ENCODE results near the gene ZNF341.
"Not testable (repeated sequence)": the region's sequence is repeated elsewhere in the genome, so short reads cannot be mapped to it uniquely, and the experiment has no call there.

The ZNF341 gene

GRCh38 chr20:33744181-33744580 lies 12.4 kb downstream of the ZNF341 start:
- DNase-seq (ENCODE audit: low spot score): no peak
- Histone ChIP-seq H3K27ac (no peak overlapping the region), H3K4me3 (no peak overlapping the region)
- TF ChIP-seq CTCF (IDR thresholded peaks at IDR 0.05): no peak

- no peak overlapping the region for H3K27ac ChIP-seq
- no peak overlapping the region for H3K4me3 ChIP-seq
- no peak for DNase-seq (ENCODE audit: low spot score)
- no peak for TF ChIP-seq CTCF (IDR thresholded peaks at IDR 0.05)
Observed at GRCh38 chr20:33744773-33745385, 13.1 kb downstream of the ZNF341 start.

- Histone ChIP-seq H3K27ac (no peak overlapping the region), H3K4me3 (no peak overlapping the region)
- no peak for TF ChIP-seq CTCF (IDR thresholded peaks at IDR 0.05)
- no peak for DNase-seq (ENCODE audit: low spot score)
Observed at GRCh38 chr20:33746325-33746998, 14.7 kb downstream of the ZNF341 start.

GRCh38 chr20:33751775-33752174 lies 20.0 kb downstream of the ZNF341 start:
- no peak for TF ChIP-seq CTCF (IDR thresholded peaks at IDR 0.05)
- Histone ChIP-seq H3K27ac (no peak overlapping the region), H3K4me3 (no peak overlapping the region)
- DNase-seq (ENCODE audit: low spot score): no peak

GRCh38 chr20:33753143-33753542 lies 21.3 kb downstream of the ZNF341 start:
- Histone ChIP-seq H3K4me3 (no peak overlapping the region), H3K27ac (no peak overlapping the region)
- no peak for DNase-seq (ENCODE audit: low spot score)
- TF ChIP-seq CTCF (IDR thresholded peaks at IDR 0.05): no peak

- H3K4me3 ChIP-seq: no peak overlapping the region
- TF ChIP-seq CTCF (IDR thresholded peaks at IDR 0.05): no peak
- no peak for DNase-seq (ENCODE audit: low spot score)
- H3K27ac ChIP-seq: no peak overlapping the region
Observed at GRCh38 chr20:33753763-33754162, 22.0 kb downstream of the ZNF341 start.

- not testable (repeated sequence) for H3K27ac ChIP-seq; H3K4me3 ChIP-seq; DNase-seq (ENCODE audit: low spot score)
Observed at GRCh38 chr20:33755936-33756490, 24.2 kb downstream of the ZNF341 start.

Measured in coronary artery (tissue), 2 donors.